Endothelial cell of umbilical vein (primary cell): ENCODE data around the gene MLYCD. TPM values are rescaled to one million over a fixed set of nuclear protein-coding genes. Genes with fewer than 3 reads are reported as not detected.

ENCODE experiments used
- BruUV-seq: library from RNA; stranded (reverse); fragments of 400-500 nt; replicated peaks from 2 replicates; lab custom pipeline; 2021; lab: Mats Ljungman, UMichigan
- CTCF ChIA-PET: fragments of 300-600, 350-600 bp; sonication (Branson Sonifier 250); formaldehyde crosslinking; loops from one replicate; lab custom pipeline; 2021; ENCODE audit warnings: antibody characterized with exemption, inconsistent platforms; lab: Charles Lee
- POLR2A ChIA-PET: fragments of 300-600, 350-600 bp; sonication (Branson Sonifier 250); formaldehyde crosslinking; loops from one replicate; lab custom pipeline; 2021; ENCODE audit warnings: antibody characterized with exemption, inconsistent platforms; lab: Charles Lee
- DNase-seq: peaks from one replicate; pipeline ENCODE4 v3.0.0-alpha.2; 2011; ENCODE audit warnings: low read depth, low spot score
- FAIRE-seq: peaks from 2 replicates; lab custom pipeline; 2011; peaks lifted over from hg19 to GRCh38; lab: Jason Lieb, UNC
- H2AFZ ChIP-seq: 2 replicates; pipeline ENCODE4 v1.6.0; 2012; ENCODE audit warnings: low read depth, low read length, control low read depth, inconsistent platforms
- H3K27ac ChIP-seq: 2 replicates; pipeline ENCODE4 v1.5.1; 2011; ENCODE audit warnings: low read depth, mild to moderate bottlenecking, control low read depth, low read length, moderate library complexity; ENCODE audit not compliant: insufficient read depth
- H3K27me3 ChIP-seq, 2 experiments: 2 replicates each; pipeline versions ENCODE4 v1.6.0 to v1.6.1; 2011; ENCODE audit warnings: low read length in 2 of 2, mixed read lengths in 1 of 2; ENCODE audit not compliant: control insufficient read depth in 2 of 2, insufficient read depth in 2 of 2
- H3K36me3 ChIP-seq, 2 experiments: 2 replicates in 1 of 2; 3 replicates in 1 of 2; pipeline ENCODE4 v1.5.1; 2011; ENCODE audit warnings: low read length in 2 of 2, mild to moderate bottlenecking in 1 of 2, moderate library complexity in 1 of 2; ENCODE audit not compliant: control insufficient read depth in 2 of 2, insufficient read depth in 2 of 2; ENCODE audit errors: extremely low read depth in 1 of 2
- H3K4me1 ChIP-seq: 3 replicates; pipeline ENCODE4 v1.5.1; 2011; ENCODE audit warnings: mild to moderate bottlenecking, low read length; ENCODE audit not compliant: control insufficient read depth, insufficient read depth; ENCODE audit errors: extremely low read depth
- H3K4me2 ChIP-seq: 2 replicates; pipeline ENCODE4 v1.6.1; 2011; ENCODE audit warnings: low read length, control low read depth, mixed read lengths; ENCODE audit not compliant: insufficient read depth
- H3K4me3 ChIP-seq, 3 experiments: fragments of 200-600 bp in 1 of 3; sonication (generic), shearing (Covaris generic) in 1 of 3; replicated peaks in 1 of 3; 2 replicates each; pipeline ENCODE4 v1.5.1; 2011 to 2016; ENCODE audit warnings: control low read depth in 3 of 3, low read length in 3 of 3, mild to moderate bottlenecking in 2 of 3, inconsistent platforms in 1 of 3, low read depth in 1 of 3, moderate library complexity in 1 of 3; ENCODE audit not compliant: insufficient read depth in 1 of 3
- H3K79me2 ChIP-seq: 2 replicates; pipeline ENCODE4 v1.6.0; 2012; ENCODE audit warnings: low read length, inconsistent platforms; ENCODE audit not compliant: control insufficient read depth, insufficient read depth
- H3K9ac ChIP-seq: replicated peaks from 2 replicates; pipeline ENCODE3; 2011; ENCODE audit warnings: low read length, control low read depth; ENCODE audit not compliant: insufficient read depth; ENCODE audit errors: extremely low read depth
- H3K9me1 ChIP-seq: replicated peaks from 3 replicates; pipeline ENCODE4 v1.6.0; 2011; ENCODE audit warnings: mild to moderate bottlenecking, low read length; ENCODE audit not compliant: control insufficient read depth, insufficient read depth; ENCODE audit errors: extremely low read depth
- H3K9me3 ChIP-seq: replicated peaks from 2 replicates; pipeline ENCODE4 v1.5.1; 2012; ENCODE audit warnings: low read length, inconsistent platforms; ENCODE audit not compliant: control insufficient read depth, insufficient read depth
- H4K20me1 ChIP-seq: replicated peaks from 2 replicates; pipeline ENCODE3; 2011; ENCODE audit warnings: mild to moderate bottlenecking, low read length; ENCODE audit not compliant: control insufficient read depth, insufficient read depth; ENCODE audit errors: extremely low read depth
- EZH2 ChIP-seq: IDR thresholded peaks from 2 replicates; pipeline ENCODE4 v1.6.1; 2012; ENCODE audit warnings: borderline replicate concordance, low read depth, mild to moderate bottlenecking, moderate library complexity, low read length, inconsistent platforms; ENCODE audit not compliant: severe bottlenecking
- FOS ChIP-seq: IDR thresholded peaks from 2 replicates; pipeline ENCODE4 v1.6.1; 2011; ENCODE audit warnings: mild to moderate bottlenecking, low read length, moderate library complexity, borderline replicate concordance; ENCODE audit not compliant: insufficient read depth
- GATA2 ChIP-seq: IDR thresholded peaks from 2 replicates; pipeline ENCODE4 v1.7.0; 2011; ENCODE audit warnings: low read depth, mild to moderate bottlenecking, moderate library complexity, mixed read lengths, low read length; ENCODE audit not compliant: insufficient read length, insufficient read depth
- JUN ChIP-seq: IDR thresholded peaks from 2 replicates; pipeline ENCODE4 v1.6.1; 2011; ENCODE audit warnings: borderline replicate concordance, low read depth; ENCODE audit not compliant: insufficient read length, insufficient read depth
- MAX ChIP-seq: IDR thresholded peaks from 2 replicates; pipeline ENCODE4 v1.6.1; 2011; ENCODE audit not compliant: insufficient read depth, insufficient read length
- MYC ChIP-seq: IDR thresholded peaks from one replicate; pipeline ENCODE4 v1.6.1; 2011; ENCODE audit warnings: mild to moderate bottlenecking, low read depth, low read length
- POLR2A ChIP-seq: IDR thresholded peaks from 2 replicates; pipeline ENCODE4 v1.6.1; 2012; ENCODE audit warnings: low read depth, mild to moderate bottlenecking, control low read depth, low read length
- POLR2AphosphoS5 ChIP-seq: IDR thresholded peaks from 2 replicates; pipeline ENCODE4 v1.6.1; 2012; ENCODE audit warnings: low read depth, mild to moderate bottlenecking, control low read depth, low read length, moderate library complexity; ENCODE audit not compliant: insufficient read depth
- dilution Hi-C: fragments of 300-500 bp; cut with MboI; formaldehyde crosslinking; loops from one replicate; pipeline ENCODE4 v1.15.0; 2019; ENCODE audit warnings: low sequenced_read_pairs; ENCODE audit not compliant: extremely low pct_ligation_motif_present
- intact Hi-C: fragments of 100-400 bp; cut with micrococcal nuclease; formaldehyde crosslinking; loops from one replicate; pipeline ENCODE4 v1.10.0; 2022
- polyA plus RNA-seq, 4 experiments: library from polyadenylated mRNA; depleted of rRNA in 3 of 4; stranded (reverse) in 3 of 4; unstranded in 1 of 4; fragments of >200 nt; gene quantifications; 2 replicates each; pipeline versions ENCODE4 v1.2.1 to v1.2.3, GENCODE V29; 2011 to 2012; ENCODE audit warnings: missing spikeins in 1 of 4
- total RNA-seq: library from RNA; stranded (reverse); gene quantifications from 2 replicates; pipeline ENCODE4 v1.2.3, GENCODE V29; 2021
- TF ChIP-seq, protein P1 (sequence below), 2 donors: IDR thresholded peaks; 1 replicate in 1 of 2; 2 replicates in 1 of 2; pipeline ENCODE4 v1.5.1; 2011; ENCODE audit warnings: low read length in 2 of 2, mild to moderate bottlenecking in 2 of 2, moderate library complexity in 2 of 2, control low read depth in 1 of 2, inconsistent platforms in 1 of 2, low read depth in 1 of 2; ENCODE audit not compliant: insufficient read depth in 1 of 2; ENCODE audit errors: extremely low read depth in 1 of 2

MLYCD gene
- total and polyA plus RNA-seq, 2 donors (not counting 3 experiments of a cell fraction or from before 2014, with no cell fraction given) = 2.0 to 3.4 TPM

DNA sequence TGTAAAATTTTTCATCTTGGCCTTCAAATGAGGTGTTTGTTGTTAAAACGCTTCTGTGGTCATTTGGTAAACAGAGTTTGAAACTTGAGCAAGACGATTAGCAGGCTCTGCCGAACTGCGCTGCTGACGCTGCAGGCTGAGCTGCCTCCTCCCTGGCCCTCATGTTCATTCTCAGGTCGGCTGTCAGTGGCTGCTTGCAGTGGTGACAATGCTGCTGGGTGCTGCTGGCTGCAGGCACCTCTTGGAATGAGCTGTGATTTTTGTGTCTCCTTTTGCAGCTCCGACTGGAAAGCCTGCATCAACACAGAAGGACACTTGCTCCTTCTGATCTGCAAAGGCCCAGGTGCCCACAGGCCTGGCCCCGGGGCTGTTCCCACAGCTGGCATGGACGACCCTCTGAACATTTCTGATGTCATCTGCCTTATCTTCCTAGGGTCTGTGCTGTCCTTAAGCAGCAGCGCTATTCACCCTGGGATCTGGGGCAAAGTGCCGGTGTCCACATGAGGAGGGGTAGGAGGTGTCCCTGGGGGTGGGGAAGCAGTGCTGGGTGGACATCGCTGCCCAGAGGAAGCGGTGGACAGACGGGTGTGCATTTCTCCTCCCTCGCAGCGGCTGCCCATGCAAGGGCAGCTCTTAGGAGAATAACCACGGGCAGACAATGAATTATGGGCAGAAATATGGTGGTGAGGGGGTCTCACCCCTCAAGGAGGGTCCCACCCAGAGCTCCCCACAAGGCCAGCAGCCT, 31.1 kb downstream of the MLYCD start:
- Histone ChIP-seq H3K9ac (no peak overlapping the region), H3K79me2 (no peaks in the 10 kb centered on the region), H4K20me1 (no peaks in the 10 kb centered on the region), H2AFZ (no peak overlapping the region), H3K27me3 (no peaks in the 10 kb centered on the region), H3K27ac (no peak overlapping the region), H3K4me1 (peaks cover 3% of the 10 kb centered on the region), H3K4me2 (no peak overlapping the region), H3K9me3 (no peaks in the 10 kb centered on the region), H3K36me3 (no peaks in the 10 kb centered on the region), H3K9me1 (no peaks in the 10 kb centered on the region), H3K4me3 (no peak overlapping the region)
- CTCF ChIA-PET = interaction anchor here (1.0 to 1.7 kb wide), 5 partner anchors 9 to 136 kb away, joined by 3 to 6 read pairs (median 4); no protein-coding TSS in a partner anchor
- POLR2A ChIA-PET = no interaction called here
- dilution Hi-C loops = no loop called here
- intact Hi-C loops = no loop called here
- no TSS peak for BruUV-seq
- TF ChIP-seq, protein P1, sequence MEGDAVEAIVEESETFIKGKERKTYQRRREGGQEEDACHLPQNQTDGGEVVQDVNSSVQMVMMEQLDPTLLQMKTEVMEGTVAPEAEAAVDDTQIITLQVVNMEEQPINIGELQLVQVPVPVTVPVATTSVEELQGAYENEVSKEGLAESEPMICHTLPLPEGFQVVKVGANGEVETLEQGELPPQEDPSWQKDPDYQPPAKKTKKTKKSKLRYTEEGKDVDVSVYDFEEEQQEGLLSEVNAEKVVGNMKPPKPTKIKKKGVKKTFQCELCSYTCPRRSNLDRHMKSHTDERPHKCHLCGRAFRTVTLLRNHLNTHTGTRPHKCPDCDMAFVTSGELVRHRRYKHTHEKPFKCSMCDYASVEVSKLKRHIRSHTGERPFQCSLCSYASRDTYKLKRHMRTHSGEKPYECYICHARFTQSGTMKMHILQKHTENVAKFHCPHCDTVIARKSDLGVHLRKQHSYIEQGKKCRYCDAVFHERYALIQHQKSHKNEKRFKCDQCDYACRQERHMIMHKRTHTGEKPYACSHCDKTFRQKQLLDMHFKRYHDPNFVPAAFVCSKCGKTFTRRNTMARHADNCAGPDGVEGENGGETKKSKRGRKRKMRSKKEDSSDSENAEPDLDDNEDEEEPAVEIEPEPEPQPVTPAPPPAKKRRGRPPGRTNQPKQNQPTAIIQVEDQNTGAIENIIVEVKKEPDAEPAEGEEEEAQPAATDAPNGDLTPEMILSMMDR (IDR thresholded peaks at IDR 0.05; ENCODE audit: extremely low read depth in 1 of 2, insufficient read depth in 1 of 2, low read depth in 1 of 2, low read length in 2 of 2) = no peak
- TF ChIP-seq POLR2AphosphoS5 (no peak), EZH2 (no peak), MAX (no peak), MYC (no peak), GATA2 (no peak), JUN (no peak), POLR2A (no peak), FOS (no peak)
- DNase-seq (no peak), FAIRE-seq (no peak)
